H1 (cell line): ENCODE data around the gene VPS13C. TPM values are rescaled to one million over a fixed set of nuclear protein-coding genes. Genes with fewer than 3 reads are reported as not detected.

Source experiments
- CTCF ChIA-PET: fragments of 300-600 bp; sonication (Branson Sonifier 250); formaldehyde crosslinking; loops from one replicate; lab custom pipeline; 2021; ENCODE audit not compliant: partially characterized antibody; lab: Charles Lee
- POLR2A ChIA-PET: fragments of 300-600 bp; sonication (Branson Sonifier 250); formaldehyde crosslinking; loops from one replicate; lab custom pipeline; 2021; ENCODE audit warnings: inconsistent platforms; ENCODE audit not compliant: partially characterized antibody; lab: Charles Lee
- DNase-seq, 2 experiments: peaks; one replicate each; pipeline versions ENCODE4 v3.0.0 to v3.0.0-alpha.2; 2010 to 2022; ENCODE audit warnings: low spot score in 2 of 2, low read depth in 1 of 2, mixed read lengths in 1 of 2
- FAIRE-seq: peaks from 2 replicates; lab custom pipeline; 2011; peaks lifted over from hg19 to GRCh38; lab: Jason Lieb, UNC
- H2AFZ ChIP-seq: 2 replicates; pipeline ENCODE4 v1.8.1; 2012; ENCODE audit warnings: low read length, inconsistent platforms
- H2AK5ac ChIP-seq: 2 replicates; pipeline ENCODE4 v1.6.1; 2013; ENCODE audit warnings: low read depth, low read length
- H2BK120ac ChIP-seq: replicated peaks from 2 replicates; pipeline ENCODE3; 2013; ENCODE audit warnings: low read depth, low read length, inconsistent platforms
- H2BK12ac ChIP-seq: 2 replicates; pipeline ENCODE4 v1.6.1; 2013; ENCODE audit warnings: low read depth, low read length
- H2BK15ac ChIP-seq: 2 replicates; pipeline ENCODE4 v1.6.1; 2013; ENCODE audit warnings: low read length
- H2BK20ac ChIP-seq: 2 replicates; pipeline ENCODE4 v1.6.1; 2013; ENCODE audit warnings: low read length
- H2BK5ac ChIP-seq: 2 replicates; pipeline ENCODE4 v1.6.1; 2013; ENCODE audit warnings: low read depth, low read length
- H3K14ac ChIP-seq: 2 replicates; pipeline ENCODE4 v1.6.1; 2013; ENCODE audit warnings: inconsistent platforms; ENCODE audit not compliant: insufficient read length
- H3K18ac ChIP-seq: 2 replicates; pipeline ENCODE4 v1.6.1; 2013; ENCODE audit warnings: low read length; ENCODE audit errors: extremely low read depth
- H3K23ac ChIP-seq: 2 replicates; pipeline ENCODE4 v1.6.1; 2013; ENCODE audit warnings: inconsistent platforms; ENCODE audit not compliant: insufficient read length
- H3K23me2 ChIP-seq: 2 replicates; pipeline ENCODE4 v1.6.1; 2013; ENCODE audit warnings: low read depth, low read length
- H3K27ac ChIP-seq: 2 replicates; pipeline ENCODE4 v1.6.1; 2011; ENCODE audit warnings: low read depth, low read length, inconsistent platforms
- H3K27me3 ChIP-seq, 4 experiments: replicated peaks in 1 of 4; 1 replicate in 1 of 4; 2 replicates in 3 of 4; pipeline versions ENCODE4 v1.6.1 to v1.8.1; 2011 to 2013; ENCODE audit warnings: low read length in 3 of 4, mild to moderate bottlenecking in 3 of 4, inconsistent platforms in 2 of 4, mixed read lengths in 2 of 4, moderate library complexity in 1 of 4; ENCODE audit not compliant: control insufficient read depth in 3 of 4, insufficient read depth in 3 of 4; ENCODE audit errors: extremely low read depth in 1 of 4
- H3K36me3 ChIP-seq, 4 experiments: 2 replicates each; pipeline versions ENCODE4 v1.6.1 to v1.8.1; 2011 to 2013; ENCODE audit warnings: mild to moderate bottlenecking in 4 of 4, low read length in 3 of 4, moderate library complexity in 2 of 4, control low read depth in 1 of 4, inconsistent platforms in 1 of 4; ENCODE audit not compliant: insufficient read depth in 4 of 4, control insufficient read depth in 2 of 4
- H3K4ac ChIP-seq: replicated peaks from 2 replicates; pipeline ENCODE3; 2013; ENCODE audit warnings: low read length, low read depth, mixed read lengths, inconsistent platforms; ENCODE audit not compliant: insufficient read length
- H3K4me1 ChIP-seq, 4 experiments: replicated peaks in 1 of 4; 1 replicate in 1 of 4; 2 replicates in 3 of 4; pipeline versions ENCODE4 v1.6.1 to v1.8.1; 2011 to 2013; ENCODE audit warnings: low read length in 3 of 4, inconsistent platforms in 2 of 4, mixed read lengths in 1 of 4; ENCODE audit not compliant: insufficient read depth in 4 of 4, control insufficient read depth in 3 of 4
- H3K4me2 ChIP-seq, 2 experiments: 2 replicates each; pipeline versions ENCODE4 v1.6.1 to v1.8.1; 2011 to 2013; ENCODE audit warnings: low read depth in 2 of 2, low read length in 2 of 2, control low read depth in 1 of 2, inconsistent platforms in 1 of 2, mild to moderate bottlenecking in 1 of 2; ENCODE audit not compliant: insufficient read depth in 1 of 2
- H3K4me3 ChIP-seq, 4 experiments: fragments of 200-600, 300-600 bp in 1 of 4; sonication (generic), shearing (Covaris generic), sonication (Bioruptor Twin) in 1 of 4; 2 replicates each; pipeline versions ENCODE4 v1.5.1 to v1.8.1; 2011 to 2016; ENCODE audit warnings: low read length in 4 of 4, low read depth in 3 of 4, control low read depth in 2 of 4, inconsistent platforms in 2 of 4, mild to moderate bottlenecking in 2 of 4, mixed read lengths in 1 of 4, moderate library complexity in 1 of 4; ENCODE audit not compliant: insufficient read depth in 2 of 4; ENCODE audit errors: extremely low read depth in 1 of 4
- H3K56ac ChIP-seq: replicated peaks from 2 replicates; pipeline ENCODE3; 2013; ENCODE audit warnings: low read depth, mild to moderate bottlenecking, mixed read lengths, low read length, inconsistent platforms; ENCODE audit not compliant: insufficient read length
- H3K79me1 ChIP-seq: 2 replicates; pipeline ENCODE4 v1.6.1; 2013; ENCODE audit warnings: low read depth, low read length, control low read depth
- H3K79me2 ChIP-seq, 2 experiments: 2 replicates each; pipeline versions ENCODE4 v1.6.1 to v1.8.1; 2012 to 2013; ENCODE audit warnings: low read length in 2 of 2, mild to moderate bottlenecking in 2 of 2, inconsistent platforms in 1 of 2; ENCODE audit not compliant: insufficient read depth in 2 of 2, control insufficient read depth in 1 of 2
- H3K9ac ChIP-seq, 4 experiments: replicated peaks in 1 of 4; 1 replicate in 1 of 4; 2 replicates in 3 of 4; pipeline versions ENCODE4 v1.6.1 to v1.8.1; 2011 to 2013; ENCODE audit warnings: low read depth in 3 of 4, low read length in 3 of 4, control low read depth in 2 of 4, mild to moderate bottlenecking in 2 of 4, moderate library complexity in 2 of 4, inconsistent platforms in 1 of 4; ENCODE audit errors: extremely low read depth in 1 of 4
- H3K9me3 ChIP-seq, 2 experiments: 2 replicates each; pipeline versions ENCODE4 v1.6.1 to v1.8.1; 2012 to 2013; ENCODE audit warnings: mild to moderate bottlenecking in 2 of 2, moderate library complexity in 2 of 2, control low read depth in 1 of 2, inconsistent platforms in 1 of 2, low read depth in 1 of 2, low read length in 1 of 2, mixed read lengths in 1 of 2; ENCODE audit not compliant: insufficient read depth in 2 of 2
- H4K20me1 ChIP-seq, 2 experiments: replicated peaks in 1 of 2; 2 replicates each; pipeline versions ENCODE3 to v1.8.1; 2011 to 2013; ENCODE audit warnings: inconsistent platforms in 2 of 2, low read length in 2 of 2, mild to moderate bottlenecking in 1 of 2; ENCODE audit not compliant: insufficient read depth in 2 of 2, control insufficient read depth in 1 of 2
- H4K5ac ChIP-seq: 2 replicates; pipeline ENCODE4 v1.6.1; 2013; ENCODE audit warnings: low read length, low read depth, mixed read lengths, inconsistent platforms; ENCODE audit not compliant: insufficient read length
- H4K8ac ChIP-seq: 2 replicates; pipeline ENCODE4 v1.8.0; 2013; ENCODE audit warnings: mild to moderate bottlenecking, moderate library complexity, low read length, inconsistent platforms; ENCODE audit not compliant: insufficient read depth; ENCODE audit errors: extremely low read depth
- H4K91ac ChIP-seq: replicated peaks from 2 replicates; pipeline ENCODE3; 2013; ENCODE audit warnings: low read length, mixed read lengths, inconsistent platforms; ENCODE audit not compliant: insufficient read length
- BCL11A ChIP-seq, 2 experiments: IDR thresholded peaks; one replicate each; pipeline ENCODE4 v1.6.1; 2011; ENCODE audit warnings: low read depth in 2 of 2, low read length in 2 of 2, mild to moderate bottlenecking in 2 of 2
- BRCA1 ChIP-seq: IDR thresholded peaks from 2 replicates; pipeline ENCODE4 v1.6.1; 2012; ENCODE audit warnings: low read depth, low read length, improper control_type of control experiment
- GTF2F1 ChIP-seq: IDR thresholded peaks from 2 replicates; pipeline ENCODE4 v1.6.1; 2012; ENCODE audit warnings: low read depth, low read length, improper control_type of control experiment, borderline replicate concordance
- HDAC2 ChIP-seq, 2 experiments: fragments of 300-600 bp in 1 of 2; sonication (generic) in 1 of 2; IDR thresholded peaks; 2 replicates each; pipeline ENCODE4 v1.6.1; 2011 to 2012; ENCODE audit warnings: low read depth in 2 of 2, low read length in 2 of 2, mild to moderate bottlenecking in 2 of 2, moderate library complexity in 2 of 2, borderline replicate concordance in 1 of 2, inconsistent platforms in 1 of 2
- KDM5A ChIP-seq: fragments of 200-600 bp; IDR thresholded peaks from 2 replicates; pipeline ENCODE4 v1.7.1; 2012; ENCODE audit warnings: mild to moderate bottlenecking, low read length, inconsistent platforms, mixed read lengths
- POLR2AphosphoS5 ChIP-seq: IDR thresholded peaks from 2 replicates; pipeline ENCODE4 v1.6.1; 2011; ENCODE audit warnings: low read depth, low read length
- RXRA ChIP-seq: IDR thresholded peaks from 2 replicates; pipeline ENCODE4 v1.6.1; 2011; ENCODE audit warnings: low read depth, mild to moderate bottlenecking, low read length, moderate library complexity; ENCODE audit not compliant: insufficient read depth
- SAP30 ChIP-seq: fragments of 300-600 bp; sonication (generic); IDR thresholded peaks from 2 replicates; pipeline ENCODE4 v1.7.1; 2012; ENCODE audit warnings: low read length, moderate library complexity, mild to moderate bottlenecking, inconsistent platforms; ENCODE audit not compliant: insufficient read depth, insufficient replicate concordance
- SUZ12 ChIP-seq: fragments of 200-600 bp; sonication (generic); IDR thresholded peaks from 2 replicates; pipeline ENCODE4 v1.6.1; 2012; ENCODE audit warnings: mild to moderate bottlenecking, inconsistent platforms, low read length, moderate library complexity, mixed read lengths
- WGBS, 2 experiments: shearing (Covaris generic) in 1 of 2; methylation state at CpG; one replicate each; pipeline versions ENCODE4 v1.1.6 to v1.1.7; 2013 to 2015; ENCODE audit warnings: low lambda C conversion rate in 2 of 2, mixed read lengths in 2 of 2, inconsistent platforms in 1 of 2, low coverage in 1 of 2, missing lambda C conversion rate in 1 of 2; ENCODE audit not compliant: insufficient replicate concordance in 2 of 2, insufficient coverage in 1 of 2, insufficient read length in 1 of 2; ENCODE audit errors: extremely low coverage in 1 of 2, missing lambda C conversion rate in 1 of 2; 5-methylcytosine and 5-hydroxymethylcytosine counted together
- polyA plus RNA-seq, 7 experiments: library from polyadenylated mRNA; depleted of rRNA in 3 of 7; stranded (reverse) in 5 of 7; unstranded in 2 of 7; fragments of >200 nt in 5 of 7; fragments of 200-250 nt in 2 of 7; gene quantifications; 1 replicate in 5 of 7; 2 replicates in 1 of 7; 4 replicates in 1 of 7; pipeline versions ENCODE4 v1.2.1 to v1.2.3, GENCODE V29; 2011 to 2013; ENCODE audit warnings: missing spikeins in 2 of 7, mixed read lengths in 2 of 7
- total RNA-seq: library from RNA; stranded (reverse); fragmentation: NEBNext Ultra II Directional; extraction: Animal tissue kit (Norgen Biotek cat#: 25700); gene quantifications from 2 replicates; pipeline ENCODE4 v1.2.1, GENCODE V29; 2021
- TF ChIP-seq, protein P1 (sequence below): IDR thresholded peaks from 2 replicates; pipeline ENCODE4 v1.6.1; 2012; ENCODE audit warnings: inconsistent platforms
- TF ChIP-seq, protein P2 (sequence below): IDR thresholded peaks from 2 replicates; pipeline ENCODE4 v1.6.1; 2012; ENCODE audit warnings: low read length, inconsistent platforms

VPS13C gene
- total and polyA plus RNA-seq, 2 of the 8 experiments (the other 6 are each of a cell fraction or from before 2014, with no cell fraction given), result 4.8 to 18.8 TPM

DNA sequence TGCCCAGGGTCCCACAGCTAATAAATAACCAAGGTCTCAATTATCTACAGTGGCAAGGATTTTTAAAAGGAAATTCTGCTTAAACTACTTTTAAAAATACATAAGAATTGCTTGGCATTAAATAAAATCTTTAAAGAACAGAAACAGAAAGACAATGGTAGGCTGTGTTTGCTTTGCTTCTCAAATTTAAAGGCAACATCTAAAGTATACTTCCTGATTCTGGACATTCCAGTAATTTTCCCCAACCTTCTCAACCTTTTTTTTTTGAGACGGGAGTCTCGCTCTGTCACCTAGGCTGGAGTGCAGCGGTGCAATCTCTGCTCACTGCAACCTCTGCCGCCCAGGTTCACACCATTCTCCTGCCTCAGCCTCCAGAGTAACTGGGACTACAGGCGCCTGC is 5.3 kb downstream of the VPS13C start:
- H3K27me3 ChIP-seq, result 0 out of 7 replicates have a peak, but pooled peaks cover 0 to 5% (median 0%) of the 10 kb centered on the region in 4 experiments
- ChIA-PET POLR2A (no interaction called here), CTCF (interaction anchor here (0.7 kb wide), 1 partner anchor 8 kb away, joined by 5 read pairs; no protein-coding TSS in a partner anchor)
- H2AK5ac ChIP-seq, result no peak overlapping the region
- no peak overlapping the region for H3K18ac ChIP-seq
- no peaks in the 10 kb centered on the region for H4K20me1 ChIP-seq
- no peak overlapping the region for H4K5ac ChIP-seq
- peaks cover 0 to 3% (median under 1%) of the 10 kb centered on the region in 4 experiments; a peak in 1 of 7 replicates for H3K4me1 ChIP-seq
- H4K8ac ChIP-seq, result no peak overlapping the region
- no peak overlapping the region for H2AFZ ChIP-seq
- no peak overlapping the region for H2BK12ac ChIP-seq
- H3K14ac ChIP-seq, result no peak overlapping the region
- no peak overlapping the region for H3K4me2 ChIP-seq
- H2BK5ac ChIP-seq, result no peak overlapping the region
- WGBS, 2 experiments, result 96% methylated on average over 5 of the region's 5 CpGs; no CpG with 5 or more reads in 1 of the 2 experiments
- H3K27ac ChIP-seq, result no peak overlapping the region
- no peak overlapping the region for H3K9ac ChIP-seq
- peaks cover 0 to 5% of the 10 kb centered on the region in 2 experiments; a peak in 2 of 4 replicates for H3K79me2 ChIP-seq
- H3K79me1 ChIP-seq, result no peaks in the 10 kb centered on the region
- no peaks in the 10 kb centered on the region for H3K9me3 ChIP-seq
- no peak overlapping the region for H4K91ac ChIP-seq
- no peak overlapping the region for H2BK15ac ChIP-seq
- H2BK20ac ChIP-seq, result no peak overlapping the region
- H2BK120ac ChIP-seq, result no peak overlapping the region
- no peak overlapping the region for H3K4ac ChIP-seq
- H3K23ac ChIP-seq, result no peak overlapping the region
- H3K36me3 ChIP-seq, result no peaks in the 10 kb centered on the region
- H3K4me3 ChIP-seq, result no peak overlapping the region
- peaks cover 3% of the 10 kb centered on the region; the same call in 1 of the 2 replicates for H3K23me2 ChIP-seq
- DNase-seq (no peak), FAIRE-seq (no peak)
- no peak overlapping the region for H3K56ac ChIP-seq
- TF ChIP-seq KDM5A (no peak), RXRA (no peak), SUZ12 (no peak), SAP30 (no peak), BCL11A (IDR thresholded peaks at IDR 0.05; ENCODE audit: low read depth in 2 of 2, low read length in 2 of 2) (no peak), HDAC2 (IDR thresholded peaks at IDR 0.05; ENCODE audit: borderline replicate concordance in 1 of 2, low read depth in 2 of 2, low read length in 2 of 2) (no peak), POLR2AphosphoS5 (no peak), GTF2F1 (no peak), BRCA1 (no peak)
- TF ChIP-seq, protein P1, sequence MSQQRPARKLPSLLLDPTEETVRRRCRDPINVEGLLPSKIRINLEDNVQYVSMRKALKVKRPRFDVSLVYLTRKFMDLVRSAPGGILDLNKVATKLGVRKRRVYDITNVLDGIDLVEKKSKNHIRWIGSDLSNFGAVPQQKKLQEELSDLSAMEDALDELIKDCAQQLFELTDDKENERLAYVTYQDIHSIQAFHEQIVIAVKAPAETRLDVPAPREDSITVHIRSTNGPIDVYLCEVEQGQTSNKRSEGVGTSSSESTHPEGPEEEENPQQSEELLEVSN, result no peak
- TF ChIP-seq, protein P2, sequence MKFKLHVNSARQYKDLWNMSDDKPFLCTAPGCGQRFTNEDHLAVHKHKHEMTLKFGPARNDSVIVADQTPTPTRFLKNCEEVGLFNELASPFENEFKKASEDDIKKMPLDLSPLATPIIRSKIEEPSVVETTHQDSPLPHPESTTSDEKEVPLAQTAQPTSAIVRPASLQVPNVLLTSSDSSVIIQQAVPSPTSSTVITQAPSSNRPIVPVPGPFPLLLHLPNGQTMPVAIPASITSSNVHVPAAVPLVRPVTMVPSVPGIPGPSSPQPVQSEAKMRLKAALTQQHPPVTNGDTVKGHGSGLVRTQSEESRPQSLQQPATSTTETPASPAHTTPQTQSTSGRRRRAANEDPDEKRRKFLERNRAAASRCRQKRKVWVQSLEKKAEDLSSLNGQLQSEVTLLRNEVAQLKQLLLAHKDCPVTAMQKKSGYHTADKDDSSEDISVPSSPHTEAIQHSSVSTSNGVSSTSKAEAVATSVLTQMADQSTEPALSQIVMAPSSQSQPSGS, result no peak
